Activated effector memory CD4-positive, alpha-beta T cell treated with anti-CD3 and anti-CD28 coated beads, Interleukin-2, amount 50 U/mL, for 16 hours (primary cell): Measurements from ENCODE around the gene BCAT1.
"Not testable (repeated sequence)": the region's sequence is repeated elsewhere in the genome, so short reads cannot be mapped to it uniquely, and the experiment has no call there.

Source experiments
- DNase-seq: peaks from one replicate; pipeline ENCODE4 v3.0.0-alpha.2; 2020

BCAT1 gene

GRCh38 chr12:24948757-24949722 lies at the start of gene BCAT1:
TSS of gene BCAT1 (minus strand) at chr12:24949101. CDS start at chr12:24948932, 169 bp downstream.
- DNase-seq: peak; percentile 69

- no peak for DNase-seq
Observed at GRCh38 chr12:24997970-24998582, 49.2 kb upstream of the BCAT1 start.

GRCh38 chr12:24997496-24997895 lies 48.6 kb upstream of the BCAT1 start:
- no peak for DNase-seq

GRCh38 chr12:24996820-24997219 lies 47.9 kb upstream of the BCAT1 start:
- DNase-seq: no peak

- DNase-seq: no peak
Observed at GRCh38 chr12:24996102-24996797, 47.3 kb upstream of the BCAT1 start.

- DNase-seq: no peak
Observed at GRCh38 chr12:24993793-24994192, 44.9 kb upstream of the BCAT1 start.

GRCh38 chr12:24991209-24992049 lies 42.5 kb upstream of the BCAT1 start:
- no peak for DNase-seq

- DNase-seq: no peak
Observed at GRCh38 chr12:24989216-24989615, 40.3 kb upstream of the BCAT1 start.

GRCh38 chr12:24982250-24982649 lies 33.3 kb upstream of the BCAT1 start:
- no peak for DNase-seq

GRCh38 chr12:24979976-24980730 lies 31.3 kb upstream of the BCAT1 start:
- DNase-seq: no peak

- no peak for DNase-seq
Observed at GRCh38 chr12:24979329-24979728, 30.4 kb upstream of the BCAT1 start.

GRCh38 chr12:24977711-24978110 lies 28.8 kb upstream of the BCAT1 start:
- no peak for DNase-seq

- no peak for DNase-seq
Observed at GRCh38 chr12:24977060-24977459, 28.2 kb upstream of the BCAT1 start.

- DNase-seq: no peak
Observed at GRCh38 chr12:24975425-24975824, 26.5 kb upstream of the BCAT1 start.

GRCh38 chr12:24974216-24974615 lies 25.3 kb upstream of the BCAT1 start:
- DNase-seq: no peak

GRCh38 chr12:24972078-24972477 lies 23.2 kb upstream of the BCAT1 start:
- DNase-seq: no peak

GRCh38 chr12:24970177-24970576 lies 21.3 kb upstream of the BCAT1 start:
- DNase-seq: no peak

GRCh38 chr12:24966951-24967564 lies 18.2 kb upstream of the BCAT1 start:
- no peak for DNase-seq

- DNase-seq: no peak
Observed at GRCh38 chr12:24964342-24964741, 15.4 kb upstream of the BCAT1 start.

- peak; percentile 71 for DNase-seq
Observed at GRCh38 chr12:24960222-24960855, 11.4 kb upstream of the BCAT1 start.

GRCh38 chr12:24956351-24956750 lies 7.5 kb upstream of the BCAT1 start:
- not testable (repeated sequence) for DNase-seq
